ENCODE results near the gene CYP46A1.

DNA sequence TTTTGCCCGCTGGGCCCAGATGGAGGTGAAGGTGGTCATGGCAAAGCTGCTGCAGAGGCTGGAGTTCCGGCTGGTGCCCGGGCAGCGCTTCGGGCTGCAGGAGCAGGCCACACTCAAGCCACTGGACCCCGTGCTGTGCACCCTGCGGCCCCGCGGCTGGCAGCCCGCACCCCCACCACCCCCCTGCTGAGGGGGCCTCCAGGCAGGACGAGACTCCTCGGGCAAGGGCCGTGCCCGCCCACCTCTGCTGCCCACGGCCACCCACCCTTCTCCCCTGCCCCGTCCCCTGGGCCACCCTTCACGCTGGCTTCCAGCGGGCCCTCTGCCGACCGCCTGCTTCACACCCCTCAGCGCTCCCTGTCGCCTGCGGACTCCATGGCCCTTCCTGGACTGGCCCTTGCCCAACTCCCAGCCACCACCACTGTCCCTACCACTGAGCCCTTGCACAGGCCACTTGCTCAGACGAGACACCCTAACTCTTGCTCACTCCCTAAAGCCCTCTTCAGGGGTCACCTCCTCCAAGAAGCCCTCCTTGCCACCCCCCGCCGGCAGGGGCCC is 42.5 kb downstream of the CYP46A1 start:
- TF ChIP-seq CTCF (IDR thresholded peaks at IDR 0.05; ENCODE audit: poor library complexity): no peak
- no peak for TF ChIP-seq EZH2 (IDR thresholded peaks at IDR 0.05; ENCODE audit: borderline replicate concordance)

All from hepatocyte (in vitro differentiated cells).